ELF-1 (cell line): ENCODE results near the gene CHAC1.
A peak's percentile ranks its signal among the peaks of the same experiment; 100 is the strongest.
"Not testable (repeated sequence)": the region's sequence is repeated elsewhere in the genome, so short reads cannot be mapped to it uniquely, and the experiment has no call there.

Experiments used
- DNase-seq: peaks from one replicate; pipeline ENCODE4 v3.0.0-alpha.2; 2016; ENCODE audit warnings: low read depth, low spot score

Gene CHAC1

DNA sequence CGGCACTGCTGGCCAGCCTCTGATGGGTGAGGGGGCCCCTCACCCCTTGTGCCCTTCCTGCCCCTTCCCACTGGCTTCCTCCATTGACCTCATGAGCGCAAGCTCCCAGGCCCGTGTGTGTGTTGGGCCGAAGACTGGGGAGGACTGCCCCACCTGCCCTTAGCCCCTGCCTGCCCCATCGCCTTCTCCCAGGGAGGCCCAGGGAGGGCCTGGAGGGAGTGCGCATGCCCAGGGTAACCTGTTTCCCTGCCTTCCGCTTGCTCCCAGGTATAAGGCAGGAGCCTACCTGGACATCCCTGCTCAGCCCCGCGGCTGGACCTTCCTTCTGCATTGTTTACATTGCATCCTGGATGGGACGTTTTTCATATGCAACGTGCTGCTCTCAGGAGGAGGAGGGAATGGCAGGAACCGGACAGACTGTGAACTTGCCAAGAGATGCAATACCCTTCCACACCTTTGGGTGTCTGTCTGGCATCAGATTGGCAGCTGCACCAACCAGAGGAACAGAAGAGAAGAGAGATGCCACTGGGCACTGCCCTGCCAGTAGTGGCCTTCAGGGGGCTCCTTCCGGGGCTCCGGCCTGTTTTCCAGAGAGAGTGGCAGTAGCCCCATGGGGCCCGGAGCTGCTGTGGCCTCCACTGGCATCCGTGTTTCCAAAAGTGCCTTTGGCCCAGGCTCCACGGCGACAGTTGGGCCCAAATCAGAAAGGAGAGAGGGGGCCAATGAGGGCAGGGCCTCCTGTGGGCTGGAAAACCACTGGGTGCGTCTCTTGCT, 15.3 kb upstream of the CHAC1 start:
- peak; percentile 22 for DNase-seq

GRCh38 chr15:40938536-40938870, 14.8 kb upstream of the CHAC1 start:
- DNase-seq = no peak

GRCh38 chr15:40940296-40940801, 12.9 kb upstream of the CHAC1 start:
- no peak for DNase-seq

DNA sequence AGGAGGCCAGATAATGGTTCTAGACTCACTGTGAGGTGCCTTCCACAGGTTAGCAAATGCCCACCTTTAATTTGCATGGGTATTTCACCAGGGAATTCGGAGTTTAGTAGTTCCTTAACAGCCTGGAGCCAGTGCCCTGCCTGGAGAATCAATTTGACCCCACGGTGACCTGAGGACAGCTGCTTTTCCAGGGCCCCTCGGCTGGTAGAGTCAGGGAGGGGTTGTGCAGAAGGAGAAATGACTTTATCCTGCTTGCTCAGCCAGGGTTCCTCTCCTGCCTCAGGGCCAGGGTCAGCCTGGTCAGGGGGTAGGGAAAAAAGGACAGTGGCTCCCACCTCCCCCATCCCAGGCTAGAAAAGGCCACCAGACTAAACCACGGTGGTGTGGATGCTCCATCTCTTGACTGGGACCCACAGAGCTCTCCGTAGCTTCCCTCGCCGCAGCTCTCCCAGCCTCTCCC, 12.2 kb upstream of the CHAC1 start:
- no peak for DNase-seq

- DNase-seq = peak; percentile 71
Observed at GRCh38 chr15:40941528-40942336, 11.5 kb upstream of the CHAC1 start.

- DNase-seq = no peak
Observed at GRCh38 chr15:40942337-40942854, 10.9 kb upstream of the CHAC1 start.

GRCh38 chr15:40942878-40943277, 10.4 kb upstream of the CHAC1 start:
- no peak for DNase-seq

- DNase-seq = no peak
Observed at GRCh38 chr15:40943764-40944365, 9.4 kb upstream of the CHAC1 start.

DNA sequence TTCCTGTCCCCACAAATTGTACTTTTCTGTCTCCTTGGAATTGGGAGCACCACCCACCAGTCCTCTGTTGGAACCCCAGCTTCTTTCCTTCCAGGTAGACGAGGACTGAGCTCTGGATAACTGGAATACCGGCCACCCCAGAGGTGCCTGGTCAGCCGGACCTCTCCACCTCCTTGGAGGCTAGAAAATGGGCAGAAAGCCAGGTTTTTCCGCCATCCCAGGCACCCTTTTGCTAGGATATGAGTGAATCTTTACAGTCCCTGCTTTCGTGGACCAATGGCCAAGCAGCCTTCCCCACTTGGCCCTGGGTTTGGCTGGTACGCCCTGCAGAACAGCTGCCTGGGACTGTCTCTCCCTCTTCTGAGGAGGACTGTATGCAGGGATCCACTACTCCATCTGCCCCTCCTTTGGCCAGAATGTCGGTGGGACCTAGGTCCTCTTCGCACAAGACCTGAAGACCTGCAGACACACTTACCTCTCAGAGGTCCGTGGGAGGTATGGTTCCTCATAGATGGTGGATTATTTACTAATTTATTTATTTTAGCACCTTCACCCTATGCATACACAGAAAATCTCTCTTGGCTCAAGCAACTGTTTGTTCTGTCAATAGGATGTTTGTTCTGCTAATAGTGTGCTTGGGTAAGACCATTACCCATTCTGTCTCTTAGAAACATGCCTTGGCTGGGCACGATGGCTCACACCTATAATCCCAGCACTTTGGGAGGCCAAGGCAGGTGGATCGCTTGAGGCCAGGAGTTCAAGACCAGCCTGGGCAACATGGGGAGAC, 8.6 kb upstream of the CHAC1 start:
- no peak for DNase-seq

DNA sequence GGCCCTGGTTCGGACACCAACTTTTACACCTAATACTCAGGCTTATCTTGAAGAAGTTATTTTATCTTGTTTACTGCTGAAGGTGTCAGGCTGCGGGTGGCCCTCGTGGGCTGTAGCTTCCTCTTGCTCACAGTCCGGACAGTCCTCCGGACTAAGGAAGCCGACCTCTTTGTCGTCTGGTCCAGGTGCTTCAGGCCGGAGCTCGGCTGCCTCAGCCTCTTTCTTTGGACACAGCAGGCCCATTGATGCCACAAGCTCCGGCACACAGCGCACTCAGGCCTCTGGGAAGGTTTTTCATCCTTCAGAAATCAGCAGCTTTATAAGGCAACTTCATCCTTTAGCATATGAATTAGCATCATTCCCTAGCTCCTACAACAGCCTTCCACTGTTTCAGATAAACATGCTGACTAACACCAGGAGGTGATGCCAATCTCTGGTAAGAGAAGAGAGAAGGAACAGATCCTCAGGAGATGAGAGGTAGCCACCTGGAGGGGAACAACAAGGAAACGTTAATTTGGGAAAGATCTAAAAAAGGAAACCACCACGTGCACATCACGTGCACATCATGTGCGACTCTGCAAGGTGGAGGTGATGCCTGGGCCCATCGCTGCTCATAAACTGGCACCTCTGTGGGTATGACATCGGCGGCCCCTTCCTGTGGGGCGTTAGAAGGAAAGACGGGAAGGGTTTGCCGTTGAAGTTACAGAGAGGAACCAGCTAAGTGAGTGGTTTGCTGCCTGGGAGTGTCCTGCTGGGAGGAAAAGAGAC, 4.4 kb upstream of the CHAC1 start:
- DNase-seq = no peak

GRCh38 chr15:40949756-40950207, 3.5 kb upstream of the CHAC1 start:
- no peak for DNase-seq

DNA sequence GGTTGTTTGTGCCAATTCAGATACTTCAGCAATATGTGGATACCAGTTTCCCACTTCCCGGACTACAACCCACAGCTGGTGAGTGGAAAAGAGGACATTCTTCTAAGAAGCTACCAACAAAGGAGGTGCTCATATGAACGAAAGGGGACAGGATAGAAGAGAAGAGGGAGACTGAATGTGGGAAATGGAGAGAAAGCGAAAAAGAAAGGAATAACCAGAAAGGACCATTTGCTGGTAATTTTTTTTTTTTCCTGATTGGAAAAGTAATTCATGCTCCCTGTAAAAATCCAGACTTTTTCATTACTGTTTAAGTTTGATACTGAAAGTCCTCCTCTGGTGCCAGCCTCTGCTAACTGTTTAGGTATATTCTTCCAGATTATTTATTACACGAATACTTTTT, 1.5 kb upstream of the CHAC1 start:
- DNase-seq = no peak

- no peak for DNase-seq
Observed at GRCh38 chr15:40952301-40952900, 870 bp upstream of the CHAC1 start.

DNA sequence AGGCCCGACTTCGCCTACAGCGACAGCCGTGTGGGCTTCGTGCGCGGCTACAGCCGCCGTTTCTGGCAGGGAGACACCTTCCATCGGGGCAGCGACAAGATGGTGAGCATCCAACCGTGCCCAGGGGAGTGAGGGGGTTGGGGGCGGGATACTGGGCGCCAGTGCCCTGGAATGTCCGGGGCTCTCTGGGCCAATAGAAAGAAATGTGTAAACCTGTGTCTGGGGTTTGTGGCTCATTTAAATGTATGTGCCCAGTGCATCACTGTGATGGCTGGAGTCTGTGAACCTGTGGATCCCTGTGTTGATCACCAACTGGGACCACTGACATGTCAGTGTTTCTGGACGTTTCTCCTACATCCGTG, 423 bp downstream of the CHAC1 start:
- DNase-seq = no peak

DNA sequence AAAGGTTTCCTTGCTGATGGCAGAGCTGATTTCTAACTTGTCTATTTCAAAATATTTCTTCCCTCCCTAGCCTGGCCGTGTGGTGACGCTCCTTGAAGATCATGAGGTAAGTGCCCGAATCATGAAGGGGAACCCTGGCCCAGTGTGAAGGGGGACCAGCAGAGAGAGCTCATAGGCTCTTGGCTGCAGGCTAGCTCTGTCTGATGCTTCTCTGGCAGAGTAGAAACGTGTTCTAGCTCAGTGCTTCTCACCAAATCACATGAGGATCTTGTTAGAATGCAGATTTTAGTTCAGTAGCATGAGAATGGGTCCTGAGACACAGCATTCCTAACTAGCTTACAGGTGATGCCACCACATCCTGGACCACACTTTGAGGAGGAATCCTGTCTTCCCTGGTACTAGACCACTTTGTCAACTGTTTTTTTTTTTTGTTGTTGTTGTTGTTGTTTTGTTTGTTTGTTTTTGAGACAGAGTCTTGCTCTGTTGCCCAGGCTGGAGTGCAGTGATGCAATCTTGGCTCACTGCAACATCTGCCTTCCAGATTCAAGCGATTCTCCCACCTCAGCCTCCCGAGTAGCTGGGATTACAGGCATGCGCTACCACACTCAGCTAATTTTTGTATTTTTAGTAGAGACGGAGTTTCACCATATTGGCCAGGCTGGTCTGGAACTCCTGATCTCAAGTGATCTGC, 1.0 kb downstream of the CHAC1 start:
- not testable (repeated sequence) for DNase-seq

DNA sequence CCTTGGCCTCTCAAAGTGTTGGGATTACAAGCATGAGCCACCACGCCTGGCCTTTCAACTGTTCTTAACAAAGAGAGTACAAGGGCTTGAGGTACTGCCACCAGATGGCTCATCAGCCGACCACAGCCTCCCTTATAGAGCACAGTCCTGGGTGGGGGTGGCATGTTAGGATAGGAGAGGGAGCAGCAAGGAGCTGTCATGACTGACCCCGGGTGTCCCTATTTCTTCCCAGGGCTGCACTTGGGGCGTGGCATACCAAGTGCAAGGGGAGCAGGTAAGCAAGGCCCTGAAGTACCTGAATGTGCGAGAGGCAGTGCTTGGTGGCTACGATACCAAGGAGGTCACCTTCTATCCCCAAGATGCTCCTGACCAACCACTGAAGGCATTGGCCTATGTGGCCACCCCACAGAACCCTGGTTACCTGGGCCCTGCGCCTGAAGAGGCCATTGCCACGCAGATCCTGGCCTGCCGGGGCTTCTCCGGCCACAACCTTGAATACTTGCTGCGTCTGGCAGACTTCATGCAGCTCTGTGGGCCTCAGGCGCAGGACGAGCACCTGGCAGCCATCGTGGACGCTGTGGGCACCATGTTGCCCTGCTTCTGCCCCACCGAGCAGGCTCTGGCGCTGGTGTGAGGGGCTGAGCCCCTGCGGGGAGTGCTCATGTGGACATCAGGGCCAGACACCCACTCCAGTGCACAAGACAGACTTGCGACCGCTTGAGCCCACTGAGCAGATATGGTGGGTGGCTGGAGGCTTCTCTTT, 2.1 kb downstream of the CHAC1 start:
- DNase-seq = no peak

GRCh38 chr15:40955930-40956540, 2.8 kb downstream of the CHAC1 start:
- DNase-seq = no peak

- no peak for DNase-seq
Observed at GRCh38 chr15:40956541-40956982, 3.3 kb downstream of the CHAC1 start.
